Measurements from ENCODE around the gene SLC27A5. TPM values are rescaled to one million over a fixed set of nuclear protein-coding genes. Genes with fewer than 3 reads are reported as not detected.

SLC27A5 gene
- total RNA-seq, 1 donor = 3.0 TPM

DNA sequence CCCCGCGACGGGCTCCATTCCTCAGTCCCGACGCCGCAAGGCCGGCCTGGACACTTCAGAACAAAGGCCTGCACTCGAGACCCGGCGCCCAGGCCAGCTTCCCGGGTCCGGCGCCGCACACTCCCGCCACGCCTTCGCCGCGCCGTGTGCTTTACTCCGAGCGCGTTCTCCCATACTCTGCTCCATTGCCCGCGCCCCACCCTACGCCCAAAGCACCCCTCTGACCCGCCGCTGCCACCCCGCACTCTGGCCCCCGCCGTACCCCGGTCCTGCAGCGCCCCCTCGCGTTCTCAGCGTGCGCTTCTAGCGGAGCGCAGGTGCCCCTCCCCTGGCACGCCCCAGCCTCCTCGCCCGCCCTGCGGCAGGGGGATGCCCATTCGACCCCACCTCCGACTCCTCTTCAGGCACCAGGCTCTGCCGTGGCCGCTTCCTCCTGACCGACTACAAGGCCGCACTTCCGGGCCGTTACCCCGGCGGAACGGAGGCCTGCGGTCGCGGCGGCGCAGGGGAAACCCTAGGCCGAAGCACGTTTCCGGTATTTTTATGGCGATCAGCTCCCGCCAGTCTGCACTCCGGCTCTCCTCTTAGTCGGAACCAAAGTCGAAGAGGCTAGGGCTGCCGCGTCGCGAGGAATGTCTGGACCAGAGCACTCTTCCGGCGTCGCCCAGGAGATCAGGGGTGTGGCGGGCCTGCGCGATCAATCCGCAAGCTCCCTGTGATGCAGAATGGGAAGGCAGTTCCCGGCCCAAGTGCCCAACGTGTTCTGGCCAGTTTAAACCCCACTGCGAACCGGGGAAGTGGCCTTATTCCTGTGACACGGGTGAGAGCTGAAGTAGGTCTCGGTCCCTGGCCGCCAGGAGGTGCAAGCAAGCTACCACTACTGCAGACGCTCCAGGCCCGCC lies 7.8 kb upstream of the SLC27A5 start, which contains the start of gene ZBTB45:
Gene ZBTB45 (minus strand): TSS at position 456 of the 902 bp plus-strand sequence. CDS start 2,137 bp downstream, outside the sequence.
- peak within 1 kb of the TSS; percentile 85 for H3K4me3 ChIP-seq (ENCODE audit: low read depth, low read length)
- peak; percentile 97 for DNase-seq (ENCODE audit: low read depth)
- TF ChIP-seq, protein P1, sequence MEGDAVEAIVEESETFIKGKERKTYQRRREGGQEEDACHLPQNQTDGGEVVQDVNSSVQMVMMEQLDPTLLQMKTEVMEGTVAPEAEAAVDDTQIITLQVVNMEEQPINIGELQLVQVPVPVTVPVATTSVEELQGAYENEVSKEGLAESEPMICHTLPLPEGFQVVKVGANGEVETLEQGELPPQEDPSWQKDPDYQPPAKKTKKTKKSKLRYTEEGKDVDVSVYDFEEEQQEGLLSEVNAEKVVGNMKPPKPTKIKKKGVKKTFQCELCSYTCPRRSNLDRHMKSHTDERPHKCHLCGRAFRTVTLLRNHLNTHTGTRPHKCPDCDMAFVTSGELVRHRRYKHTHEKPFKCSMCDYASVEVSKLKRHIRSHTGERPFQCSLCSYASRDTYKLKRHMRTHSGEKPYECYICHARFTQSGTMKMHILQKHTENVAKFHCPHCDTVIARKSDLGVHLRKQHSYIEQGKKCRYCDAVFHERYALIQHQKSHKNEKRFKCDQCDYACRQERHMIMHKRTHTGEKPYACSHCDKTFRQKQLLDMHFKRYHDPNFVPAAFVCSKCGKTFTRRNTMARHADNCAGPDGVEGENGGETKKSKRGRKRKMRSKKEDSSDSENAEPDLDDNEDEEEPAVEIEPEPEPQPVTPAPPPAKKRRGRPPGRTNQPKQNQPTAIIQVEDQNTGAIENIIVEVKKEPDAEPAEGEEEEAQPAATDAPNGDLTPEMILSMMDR (IDR thresholded peaks at IDR 0.05; ENCODE audit: insufficient read depth, low read depth, low read length) = peak; percentile 79

DNA sequence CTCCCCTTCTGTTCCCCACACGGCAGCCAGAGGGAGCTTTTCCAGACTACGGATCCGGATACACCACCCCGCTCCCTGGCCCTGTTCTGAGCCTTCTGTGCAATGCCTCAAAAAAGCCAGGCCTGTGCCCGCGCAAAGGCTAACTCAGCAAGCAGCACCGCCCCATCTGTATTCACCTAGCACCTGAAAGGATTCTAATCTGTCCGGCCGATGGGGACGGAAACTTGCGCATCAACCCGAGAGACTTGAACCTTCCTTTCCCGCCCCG lies 7.2 kb upstream of the SLC27A5 start:
- TF ChIP-seq, protein P1 (IDR thresholded peaks at IDR 0.05; ENCODE audit: insufficient read depth, low read depth, low read length) = peak; percentile 80
- peak; percentile 79 for DNase-seq (ENCODE audit: low read depth)
- H3K4me3 ChIP-seq (ENCODE audit: low read depth, low read length) = peak overlapping the region; percentile 85

DNA sequence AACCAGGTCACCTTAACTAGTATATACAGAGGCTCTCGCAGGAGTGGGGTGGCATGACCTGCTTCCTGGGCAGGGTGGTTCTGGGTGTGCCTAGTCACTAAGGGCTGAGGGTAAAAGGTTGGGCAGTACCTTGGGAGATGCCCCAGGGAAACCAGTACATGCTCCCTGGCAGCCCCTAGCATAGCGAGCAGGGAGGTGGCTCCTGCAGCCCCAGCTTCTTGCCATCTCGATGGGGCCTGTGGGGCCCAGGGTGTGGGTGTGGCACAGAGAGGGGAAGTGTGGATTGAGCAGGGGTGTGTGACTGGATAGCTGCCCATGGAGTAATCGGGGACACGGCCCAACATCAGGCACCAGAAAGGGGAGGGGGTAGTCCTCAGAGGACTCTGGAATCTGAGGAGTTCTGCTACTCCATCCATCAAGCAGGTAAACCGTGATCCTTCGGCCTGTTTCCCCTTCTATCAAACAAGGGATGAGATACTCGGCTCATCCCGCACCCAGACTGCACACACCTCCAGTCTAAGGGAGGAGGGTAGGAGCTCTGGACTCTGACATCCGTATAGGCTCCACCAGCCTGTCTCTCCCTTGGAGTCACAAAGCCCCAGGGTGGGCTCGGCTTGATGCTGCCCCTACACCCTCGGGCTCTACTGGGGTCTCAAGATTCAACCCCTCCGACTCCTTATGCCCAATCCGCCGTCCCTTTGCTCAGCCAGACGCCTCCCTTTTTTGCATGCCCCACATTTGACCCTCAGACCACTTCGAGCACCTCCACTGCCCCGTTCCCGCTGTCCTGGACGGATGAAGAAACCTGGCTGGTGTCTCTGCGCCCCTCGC lies 6.7 kb upstream of the SLC27A5 start:
- no peak for DNase-seq (ENCODE audit: low read depth)
- H3K4me3 ChIP-seq (ENCODE audit: low read depth, low read length) = peak overlapping the region; percentile 85
- TF ChIP-seq, protein P1 (IDR thresholded peaks at IDR 0.05; ENCODE audit: insufficient read depth, low read depth, low read length) = no peak

GRCh38 chr19:58516964-58517833 lies 5.4 kb upstream of the SLC27A5 start:
- DNase-seq (ENCODE audit: low read depth) = no peak
- H3K4me3 ChIP-seq (ENCODE audit: low read depth, low read length) = no peak overlapping the region
- TF ChIP-seq, protein P1 (IDR thresholded peaks at IDR 0.05; ENCODE audit: insufficient read depth, low read depth, low read length) = no peak

DNA sequence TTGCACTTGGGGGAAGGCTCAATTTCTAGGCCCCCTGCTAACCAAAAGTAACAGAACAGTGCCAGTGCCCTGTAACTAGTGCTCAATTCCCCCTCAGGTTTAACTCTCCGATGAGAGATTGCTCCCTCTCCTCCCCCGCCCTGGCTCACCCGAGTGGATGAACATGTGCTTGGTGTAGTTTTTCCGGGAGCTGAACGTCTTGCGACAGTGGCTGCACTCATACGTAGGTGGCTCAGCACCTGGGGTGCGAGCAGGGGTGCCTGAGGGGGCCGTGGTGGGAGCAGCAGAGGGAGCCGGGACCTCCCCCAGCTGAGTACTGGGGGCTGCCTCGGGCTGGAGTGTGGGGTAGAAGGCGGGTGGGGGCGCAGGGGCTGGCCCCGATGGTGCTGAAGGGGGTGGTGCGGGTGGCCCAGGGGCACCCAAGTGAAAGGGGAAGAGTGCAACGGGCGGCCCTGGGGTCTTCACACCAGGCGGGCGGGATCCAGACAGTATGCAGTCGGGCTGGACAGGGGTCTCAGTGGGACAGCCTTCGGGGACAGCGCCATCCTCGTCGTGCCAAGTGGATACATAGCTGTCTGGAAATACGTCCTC lies 4.5 kb upstream of the SLC27A5 start:
- no peak for DNase-seq (ENCODE audit: low read depth)
- H3K4me3 ChIP-seq (ENCODE audit: low read depth, low read length) = no peak overlapping the region
- TF ChIP-seq, protein P1 (IDR thresholded peaks at IDR 0.05; ENCODE audit: insufficient read depth, low read depth, low read length) = no peak

DNA sequence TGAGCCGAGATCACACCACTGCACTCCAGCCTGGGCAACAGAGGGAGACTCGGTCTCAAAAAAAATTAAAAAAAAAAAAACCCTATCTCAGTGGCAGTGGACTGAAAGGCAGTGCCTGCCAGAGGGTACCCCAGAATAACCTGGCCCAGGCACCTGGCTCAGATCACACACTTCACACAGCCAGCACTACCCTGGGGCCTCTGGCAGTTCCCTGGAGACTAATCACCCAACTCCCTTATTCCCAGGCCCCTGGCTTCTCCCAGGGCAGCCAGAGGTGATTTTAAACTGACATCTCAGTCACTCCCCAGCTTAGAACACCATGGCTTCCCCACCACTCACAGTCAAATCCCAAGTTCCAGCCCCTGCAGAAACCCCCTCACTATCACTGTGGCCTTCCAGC lies 3.5 kb upstream of the SLC27A5 start:
- H3K4me3 ChIP-seq (ENCODE audit: low read depth, low read length) = no peak overlapping the region
- no peak for DNase-seq (ENCODE audit: low read depth)

More for the DNA sequence above, 3.5 kb upstream of the SLC27A5 start:
- TF ChIP-seq, protein P1 (IDR thresholded peaks at IDR 0.05; ENCODE audit: insufficient read depth, low read depth, low read length) = no peak

Data from fibroblast of villous mesenchyme (primary cell).